ENCODE data around the gene NDUFS7.
"Not testable (repeated sequence)": the region's sequence is repeated elsewhere in the genome, so short reads cannot be mapped to it uniquely, and the experiment has no call there.

Gene NDUFS7

GRCh38 chr19:1418951-1419738 lies 35.4 kb downstream of the NDUFS7 start:
- DNase-seq, result no peak

- DNase-seq, result not testable (repeated sequence)
These were observed 36.4 kb downstream of the NDUFS7 start for GRCh38 chr19:1420085-1420484.

GRCh38 chr19:1420590-1420989 lies 36.9 kb downstream of the NDUFS7 start:
- DNase-seq, result no peak

DNA sequence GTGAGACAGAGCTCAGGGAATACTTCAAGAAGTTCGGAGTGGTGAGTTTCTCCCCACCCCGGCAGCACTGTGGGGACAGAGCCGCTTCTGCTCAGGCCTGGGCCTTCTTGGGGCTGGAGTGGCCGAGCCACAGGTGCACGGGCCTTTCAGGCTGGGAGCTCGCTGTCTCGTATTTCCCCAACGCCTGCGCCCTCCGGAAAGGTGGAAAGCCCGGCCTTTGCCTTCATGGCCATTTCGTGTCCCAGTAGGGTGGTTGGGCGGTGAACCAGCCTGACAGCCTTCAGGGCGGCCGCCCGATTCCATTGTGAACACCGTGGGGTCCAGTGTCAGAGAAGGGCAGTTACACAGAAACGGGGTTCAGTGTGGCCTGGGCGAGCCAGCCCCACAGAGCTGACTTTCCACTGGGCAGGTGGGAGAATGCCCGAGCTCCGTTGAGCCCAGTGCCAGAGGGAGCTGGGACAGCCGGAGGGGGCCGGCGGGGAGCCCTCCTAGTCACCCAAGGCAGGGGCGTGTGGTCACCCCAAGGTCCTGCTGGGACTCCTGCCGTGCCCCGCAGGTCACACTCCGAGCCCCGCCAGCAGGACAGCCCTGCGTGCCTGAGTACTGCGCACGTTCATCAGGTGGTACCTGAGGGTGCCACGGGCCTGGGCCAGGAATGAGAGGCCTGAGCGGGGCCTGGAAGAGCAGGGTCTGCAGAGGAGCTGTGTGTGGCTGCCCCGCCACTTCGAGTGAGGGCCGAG lies 37.7 kb downstream of the NDUFS7 start:
- no peak for DNase-seq

DNA sequence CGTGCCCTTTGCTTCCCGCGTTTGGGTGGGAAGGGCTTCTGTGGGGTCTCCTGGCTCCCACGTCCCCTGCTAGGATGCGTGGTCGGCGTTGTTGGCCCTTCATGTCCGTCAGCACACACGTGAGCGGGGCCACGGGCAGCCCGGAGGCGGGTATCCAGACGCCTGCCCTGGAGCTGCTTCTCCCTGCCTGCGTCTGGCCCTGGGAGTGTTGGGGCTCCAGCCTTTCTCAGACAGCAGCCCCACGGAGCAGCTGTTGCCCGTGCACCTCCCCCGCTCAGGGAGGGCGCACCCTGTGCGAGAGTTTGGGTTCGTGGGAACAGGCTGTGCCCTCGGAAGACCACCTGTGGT lies 38.2 kb downstream of the NDUFS7 start:
- DNase-seq, result no peak

DNA sequence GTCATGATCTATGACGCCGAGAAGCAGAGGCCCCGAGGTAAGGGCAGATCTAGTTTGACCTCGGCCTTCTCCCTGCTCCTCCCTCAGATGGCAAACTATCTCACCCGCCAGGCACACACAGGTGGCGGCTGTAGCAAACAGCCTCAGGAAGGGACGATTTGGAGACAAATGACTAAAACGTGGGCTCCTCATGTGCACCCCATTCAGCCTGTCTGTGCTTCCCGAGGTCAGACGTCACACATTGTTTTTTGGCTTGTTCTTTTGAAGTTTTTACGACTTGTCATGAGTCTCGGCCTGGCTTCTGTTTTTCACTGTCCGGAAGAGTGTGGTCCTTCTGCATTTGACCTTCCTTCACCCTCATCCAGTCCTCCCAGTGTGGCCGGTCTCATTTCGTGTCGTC lies 38.7 kb downstream of the NDUFS7 start:
- DNase-seq, result no peak

- DNase-seq, result no peak
These were observed 39.2 kb downstream of the NDUFS7 start for GRCh38 chr19:1422943-1423342.

- no peak for DNase-seq
These were observed 39.9 kb downstream of the NDUFS7 start for GRCh38 chr19:1423436-1424191.

DNA sequence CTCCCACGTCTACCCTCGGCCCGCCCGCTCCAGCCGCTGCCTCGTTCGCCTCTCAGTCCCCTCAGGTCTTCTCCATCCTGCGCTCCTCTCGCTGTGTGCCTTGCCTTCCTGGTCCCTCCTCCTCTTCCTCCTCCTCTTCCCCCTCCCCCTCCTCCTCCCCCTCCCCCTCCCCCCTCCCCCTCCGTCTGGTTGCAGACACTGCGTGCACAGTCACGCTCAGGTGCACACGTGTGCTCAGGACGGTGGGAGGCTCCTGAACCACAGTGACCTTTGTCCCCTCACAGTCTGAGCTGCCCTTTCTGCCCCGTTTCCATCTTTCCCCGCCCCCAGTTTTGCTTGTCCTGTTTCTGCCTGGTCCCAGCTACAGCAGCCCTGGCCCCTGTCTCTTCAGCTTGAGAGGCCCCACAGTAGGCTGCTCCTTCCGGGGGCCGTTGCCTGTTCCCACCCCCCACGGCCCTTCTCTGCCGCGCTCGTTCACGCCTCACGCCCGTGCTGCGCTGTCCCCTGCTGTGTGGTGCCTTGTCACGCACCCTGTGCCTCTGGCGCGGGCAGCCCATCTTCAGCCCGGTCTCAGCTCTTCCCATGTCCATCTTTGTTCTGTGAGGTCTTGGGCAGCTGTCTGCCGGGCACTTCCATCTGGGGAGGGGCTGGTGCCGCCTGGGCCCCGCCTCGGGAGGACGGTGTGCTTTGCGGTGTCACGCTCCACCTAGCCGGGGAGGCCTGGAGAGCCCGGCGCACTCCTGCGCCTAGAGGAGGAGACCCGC lies 40.7 kb downstream of the NDUFS7 start:
- no peak for DNase-seq

- DNase-seq, result no peak
These were observed 41.6 kb downstream of the NDUFS7 start for GRCh38 chr19:1425102-1425837.

DNA sequence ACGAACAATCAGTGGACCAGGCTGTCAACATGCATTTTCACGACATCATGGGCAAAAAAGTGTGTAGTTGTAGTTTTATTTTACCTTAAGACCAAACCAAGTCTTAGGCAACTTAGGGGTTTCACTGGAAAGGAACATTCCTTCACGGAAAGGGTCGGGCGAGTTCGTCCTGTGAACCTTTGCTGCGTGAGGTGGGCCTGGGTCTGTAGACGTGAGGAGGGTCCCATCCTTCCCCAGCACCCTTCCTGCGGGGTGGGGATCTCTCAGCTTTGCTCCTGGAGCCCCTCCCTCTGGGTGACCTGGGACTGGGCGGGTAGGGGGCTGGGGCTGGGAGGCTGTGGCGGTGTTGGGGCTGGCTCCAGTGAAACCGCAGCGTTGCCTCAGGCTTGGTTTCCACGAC lies 42.2 kb downstream of the NDUFS7 start:
- no peak for DNase-seq

GRCh38 chr19:1426736-1427135 lies 43.0 kb downstream of the NDUFS7 start:
- no peak for DNase-seq

- DNase-seq, result no peak
These were observed 43.7 kb downstream of the NDUFS7 start for GRCh38 chr19:1427221-1427920.

- DNase-seq, result no peak
These were observed 45.2 kb downstream of the NDUFS7 start for GRCh38 chr19:1428738-1429391.

GRCh38 chr19:1429750-1430149 lies 46.0 kb downstream of the NDUFS7 start:
- no peak for DNase-seq

GRCh38 chr19:1430246-1430645 lies 46.5 kb downstream of the NDUFS7 start:
- no peak for DNase-seq

DNA sequence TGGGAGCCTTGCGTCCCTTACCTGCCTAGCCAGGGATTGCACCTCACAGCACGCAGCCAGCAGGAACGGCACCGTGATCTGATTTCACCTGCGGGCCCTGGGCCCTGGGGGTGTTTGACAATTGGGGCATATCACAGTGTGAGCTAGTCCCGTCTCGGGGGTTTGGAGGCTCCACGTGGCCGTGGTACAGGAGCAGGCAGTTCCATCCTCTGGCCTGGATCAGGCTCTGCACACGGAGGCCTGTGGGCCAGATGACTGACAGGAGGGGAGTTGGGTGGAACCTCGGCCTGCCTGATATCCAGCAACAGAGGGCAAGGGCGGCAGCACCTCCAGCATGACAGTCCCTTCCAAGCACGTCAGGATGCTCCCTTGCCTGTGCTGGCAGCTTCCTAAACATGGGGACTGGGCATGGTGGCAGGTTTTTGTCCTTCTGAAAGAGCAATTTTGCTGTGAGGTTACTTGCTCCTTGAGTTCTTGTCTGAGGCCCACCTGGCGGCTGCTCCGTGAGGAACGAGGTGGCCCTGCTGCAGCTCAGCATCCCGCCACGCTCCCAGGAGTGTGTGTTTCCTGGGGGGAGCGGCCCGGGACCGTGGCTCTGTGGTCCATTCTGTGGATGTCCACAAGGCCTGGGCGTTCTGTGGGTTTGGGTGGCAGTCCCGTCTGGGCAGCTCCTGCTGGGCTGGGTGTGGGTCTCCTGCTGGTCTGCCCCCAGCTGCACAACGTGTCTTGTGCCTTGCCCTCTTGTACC lies 48.2 kb downstream of the NDUFS7 start:
- DNase-seq, result no peak

DNA sequence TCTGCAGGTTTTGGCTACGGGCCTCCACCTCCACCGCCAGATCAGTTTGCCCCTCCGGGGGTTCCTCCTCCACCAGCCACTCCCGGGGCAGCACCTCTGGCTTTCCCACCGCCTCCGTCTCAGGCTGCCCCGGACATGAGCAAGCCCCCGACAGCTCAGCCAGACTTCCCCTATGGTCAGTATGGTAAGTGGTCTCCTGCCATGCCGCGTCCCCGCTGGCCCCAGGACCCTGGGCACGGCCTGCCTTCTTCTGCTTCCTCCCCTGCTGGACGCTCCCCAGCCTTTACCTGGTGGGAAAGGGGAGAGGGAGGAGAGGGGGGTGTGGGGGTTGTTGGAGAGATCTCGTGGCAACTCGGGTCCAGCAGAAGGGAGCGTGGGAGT lies 48.8 kb downstream of the NDUFS7 start:
- DNase-seq, result no peak

- no peak for DNase-seq
These were observed 49.7 kb downstream of the NDUFS7 start for GRCh38 chr19:1433119-1434039.

Measured in stimulated activated CD4-positive, alpha-beta T cell treated with anti-CD3 and anti-CD28 coated beads, Interleukin-12 subunit alpha, Interleukin-12 subunit beta, amount 100 ng/mL, for 4 hours (primary cell).